Bronchial epithelial cell (primary cell): ENCODE measurements around the gene STK32B. TPM values are rescaled to one million over a fixed set of nuclear protein-coding genes. Genes with fewer than 3 reads are reported as not detected.

ENCODE experiments used
- DNase-seq: peaks from one replicate; pipeline ENCODE4 v3.0.0-alpha.2; 2010; ENCODE audit warnings: low read depth
- FAIRE-seq: peaks from 2 replicates; lab custom pipeline; 2011; peaks lifted over from hg19 to GRCh38; lab: Jason Lieb, UNC
- H3K27me3 ChIP-seq: 2 replicates; pipeline ENCODE4 v1.5.1; 2011; ENCODE audit warnings: low read length; ENCODE audit not compliant: control insufficient read depth, insufficient read depth
- H3K36me3 ChIP-seq: 2 replicates; pipeline ENCODE4 v1.5.1; 2011; ENCODE audit warnings: low read length; ENCODE audit not compliant: control insufficient read depth, insufficient read depth
- H3K4me3 ChIP-seq: 2 replicates; pipeline ENCODE4 v1.5.1; 2011; ENCODE audit warnings: mild to moderate bottlenecking, low read depth, low read length, control low read depth
- CTCF ChIP-seq: IDR thresholded peaks from 2 replicates; pipeline ENCODE4 v1.5.1; 2011; ENCODE audit warnings: mild to moderate bottlenecking, moderate library complexity, low read length, control low read depth, inconsistent platforms; ENCODE audit not compliant: insufficient read depth, severe bottlenecking
- total RNA-seq: library from RNA; depleted of rRNA; stranded (reverse); fragments of >200 nt; gene quantifications from 2 replicates; pipeline ENCODE4 v1.2.1, GENCODE V29; 2014

STK32B gene
- total RNA-seq, 1 donor from 2014 or later = under 0.01 TPM

GRCh38 chr4:5037553-5038551, 13.4 kb upstream of the STK32B start:
- no peak for TF ChIP-seq CTCF
- Histone ChIP-seq H3K27me3 (no peaks in the 10 kb centered on the region), H3K36me3 (no peaks in the 10 kb centered on the region), H3K4me3 (no peak overlapping the region)
- no peak for FAIRE-seq
- peak; percentile 92 for DNase-seq

GRCh38 chr4:5039800-5040199, 11.5 kb upstream of the STK32B start:
- Histone ChIP-seq H3K36me3 (no peaks in the 10 kb centered on the region), H3K27me3 (no peaks in the 10 kb centered on the region), H3K4me3 (no peak overlapping the region)
- FAIRE-seq = no peak
- no peak for TF ChIP-seq CTCF
- DNase-seq = no peak

GRCh38 chr4:5040856-5041620, 10.2 kb upstream of the STK32B start:
- H3K4me3 ChIP-seq = no peak overlapping the region
- DNase-seq (no peak), FAIRE-seq (no peak)
- no peaks in the 10 kb centered on the region for H3K36me3 ChIP-seq
- H3K27me3 ChIP-seq = no peaks in the 10 kb centered on the region
- no peak for TF ChIP-seq CTCF

- H3K27me3 ChIP-seq = no peaks in the 10 kb centered on the region
- FAIRE-seq (no peak), DNase-seq (no peak)
These were observed 9.6 kb upstream of the STK32B start for GRCh38 chr4:5041699-5042098.

GRCh38 chr4:5043579-5043978, 7.7 kb upstream of the STK32B start:
- FAIRE-seq (no peak), DNase-seq (no peak)
- TF ChIP-seq CTCF = no peak
- H3K27me3 ChIP-seq = no peaks in the 10 kb centered on the region
- H3K36me3 ChIP-seq = no peaks in the 10 kb centered on the region
- H3K4me3 ChIP-seq = no peak overlapping the region

More at GRCh38 chr4:5041699-5042098, 9.6 kb upstream of the STK32B start:
- H3K4me3 ChIP-seq = no peak overlapping the region
- no peak for TF ChIP-seq CTCF
- no peaks in the 10 kb centered on the region for H3K36me3 ChIP-seq
